Measurements from ENCODE around the gene PRKCE. TPM values are rescaled to one million over a fixed set of nuclear protein-coding genes. Genes with fewer than 3 reads are reported as not detected.
"Not testable (repeated sequence)": the region's sequence is repeated elsewhere in the genome, so short reads cannot be mapped to it uniquely, and the experiment has no call there.

PRKCE gene
- total RNA-seq, 1 donor from 2014 or later, result 85.0 TPM

GRCh38 chr2:46208766-46209165 lies 557.3 kb downstream of the PRKCE start:
- Histone ChIP-seq H3K27me3 (ENCODE audit: low read depth) (no peaks in the 10 kb centered on the region), H3K36me3 (no peaks in the 10 kb centered on the region), H3K4me3 (no peak overlapping the region), H3K27ac (no peak overlapping the region), H3K9me3 (peaks cover 14% of the 10 kb centered on the region), H3K4me1 (no peaks in the 10 kb centered on the region)
- no peak for ATAC-seq
- DNase-seq, result no peak
- intact Hi-C loops (cut with DNase I), result no loop called here
- no peak for TF ChIP-seq CTCF (IDR thresholded peaks at IDR 0.05)

- no peak for TF ChIP-seq CTCF (IDR thresholded peaks at IDR 0.05)
- Histone ChIP-seq H3K4me1 (no peaks in the 10 kb centered on the region), H3K9me3 (peaks cover 17% of the 10 kb centered on the region), H3K27ac (no peak overlapping the region), H3K36me3 (no peaks in the 10 kb centered on the region), H3K27me3 (ENCODE audit: low read depth) (no peaks in the 10 kb centered on the region), H3K4me3 (no peak overlapping the region)
- intact Hi-C loops (cut with DNase I), result no loop called here
- ATAC-seq (no peak), DNase-seq (no peak)
These were observed 558.6 kb downstream of the PRKCE start for GRCh38 chr2:46210063-46210462.

- Histone ChIP-seq H3K4me1 (no peaks in the 10 kb centered on the region), H3K9me3 (peaks cover 17% of the 10 kb centered on the region), H3K27me3 (ENCODE audit: low read depth) (no peaks in the 10 kb centered on the region), H3K27ac (no peak overlapping the region), H3K4me3 (no peak overlapping the region), H3K36me3 (no peaks in the 10 kb centered on the region)
- intact Hi-C loops (cut with DNase I), result no loop called here
- ATAC-seq (no peak), DNase-seq (no peak)
- TF ChIP-seq CTCF (IDR thresholded peaks at IDR 0.05), result no peak
These were observed 560.0 kb downstream of the PRKCE start for GRCh38 chr2:46211461-46211860.

GRCh38 chr2:46213906-46214305 lies 562.4 kb downstream of the PRKCE start:
- intact Hi-C loops (cut with DNase I), result no loop called here
- no peak for TF ChIP-seq CTCF (IDR thresholded peaks at IDR 0.05)

GRCh38 chr2:46216213-46216612 lies 564.7 kb downstream of the PRKCE start:
- peaks cover 11% of the 10 kb centered on the region for H3K9me3 ChIP-seq
- H3K4me3 ChIP-seq, result no peak overlapping the region
- no peak for ATAC-seq
- no peak for DNase-seq
- no peaks in the 10 kb centered on the region for H3K4me1 ChIP-seq
- no peak for TF ChIP-seq CTCF (IDR thresholded peaks at IDR 0.05)
- no peaks in the 10 kb centered on the region for H3K27me3 ChIP-seq (ENCODE audit: low read depth)
- intact Hi-C loops (cut with DNase I), result no loop called here
- no peak overlapping the region for H3K27ac ChIP-seq
- no peaks in the 10 kb centered on the region for H3K36me3 ChIP-seq

More at GRCh38 chr2:46213906-46214305, 562.4 kb downstream of the PRKCE start:
- ATAC-seq (no peak), DNase-seq (no peak)
- Histone ChIP-seq H3K27ac (no peak overlapping the region), H3K36me3 (no peaks in the 10 kb centered on the region), H3K4me1 (no peaks in the 10 kb centered on the region), H3K27me3 (ENCODE audit: low read depth) (no peaks in the 10 kb centered on the region), H3K9me3 (peaks cover 17% of the 10 kb centered on the region), H3K4me3 (no peak overlapping the region)

GRCh38 chr2:46223514-46223913 lies 572.0 kb downstream of the PRKCE start:
- H3K4me3 ChIP-seq; H3K27me3 ChIP-seq (ENCODE audit: low read depth); DNase-seq; H3K36me3 ChIP-seq; H3K9me3 ChIP-seq; ATAC-seq; H3K27ac ChIP-seq; intact Hi-C loops (cut with DNase I): not testable (repeated sequence)
- peaks cover 14% of the 10 kb centered on the region for H3K4me1 ChIP-seq
